ENCODE measurements around the gene CBX8. TPM values are rescaled to one million over a fixed set of nuclear protein-coding genes. Genes with fewer than 3 reads are reported as not detected.

The CBX8 gene
- total and polyA plus RNA-seq, 5 experiments from 2014 or later = 0.13 to 2.4 (median 1.4) TPM

Other genes starting within 250 kb of the CBX8 start
- not detected for gene RBFOX3, start 186.0 kb downstream of the CBX8 start, total RNA-seq
- not detected for gene RBFOX3, start 186.0 kb downstream of the CBX8 start, polyA plus RNA-seq
- gene ENPP7, start 66.1 kb downstream of the CBX8 start, total RNA-seq = under 1 TPM in 1 of 2 experiments, not detected in 1; 0.29 TPM
- not detected for gene ENPP7, start 66.1 kb downstream of the CBX8 start, polyA plus RNA-seq
- gene CBX2, start 18.9 kb downstream of the CBX8 start, total RNA-seq = 1 to 10 TPM; 1.2 to 1.6 TPM
- under 1 TPM; 0.16 to 0.60 (median 0.46) TPM for gene CBX2, start 18.9 kb downstream of the CBX8 start, polyA plus RNA-seq
- 10 to 100 TPM; 78.6 to 80.7 TPM for gene CBX4, start 42.4 kb upstream of the CBX8 start, total RNA-seq
- 10 to 100 TPM in 1 of 3 donors, 1 to 10 TPM in 2; 4.3 to 16.0 (median 9.3) TPM for gene CBX4, start 42.4 kb upstream of the CBX8 start, polyA plus RNA-seq
- 1 to 10 TPM; 2.6 to 3.1 TPM for gene TBC1D16, start 238.8 kb upstream of the CBX8 start, total RNA-seq
- under 1 TPM; 0.48 to 0.89 (median 0.50) TPM for gene TBC1D16, start 238.8 kb upstream of the CBX8 start, polyA plus RNA-seq
- gene CCDC40, start 239.6 kb upstream of the CBX8 start, total RNA-seq = 1 to 10 TPM; 4.2 to 4.8 TPM
- gene CCDC40, start 239.6 kb upstream of the CBX8 start, polyA plus RNA-seq = under 1 TPM in 1 of 3 donors, not detected in 2; 0.37 TPM

Measured in naive thymus-derived CD8-positive, alpha-beta T cell (primary cell).